GM19099 (cell line): ENCODE measurements around the gene ATXN2.

ENCODE experiments used
- POLR2A ChIP-seq: IDR thresholded peaks from 3 replicates; pipeline ENCODE4 v1.6.1; 2011; ENCODE audit warnings: low read depth; ENCODE audit not compliant: insufficient read length; ENCODE audit errors: extremely low read depth

The ATXN2 gene

GRCh38 chr12:111581434-111582132 lies 17.5 kb downstream of the ATXN2 start:
- no peak for TF ChIP-seq POLR2A

GRCh38 chr12:111580737-111581136 lies 18.4 kb downstream of the ATXN2 start:
- TF ChIP-seq POLR2A: no peak

GRCh38 chr12:111580119-111580425 lies 19.0 kb downstream of the ATXN2 start:
- TF ChIP-seq POLR2A: no peak

- TF ChIP-seq POLR2A: no peak
Observed at GRCh38 chr12:111578971-111579340, 20.2 kb downstream of the ATXN2 start.

- no peak for TF ChIP-seq POLR2A
Observed at GRCh38 chr12:111578276-111578970, 20.7 kb downstream of the ATXN2 start.

GRCh38 chr12:111574797-111575443 lies 24.2 kb downstream of the ATXN2 start:
- TF ChIP-seq POLR2A: no peak

GRCh38 chr12:111573476-111573875 lies 25.6 kb downstream of the ATXN2 start:
- no peak for TF ChIP-seq POLR2A

- TF ChIP-seq POLR2A: no peak
Observed at GRCh38 chr12:111570084-111570961, 28.8 kb downstream of the ATXN2 start.

GRCh38 chr12:111569363-111570083 lies 29.6 kb downstream of the ATXN2 start:
- no peak for TF ChIP-seq POLR2A

GRCh38 chr12:111558107-111558376 lies 41.1 kb downstream of the ATXN2 start:
- TF ChIP-seq POLR2A: no peak

GRCh38 chr12:111557271-111558106 lies 41.6 kb downstream of the ATXN2 start:
- TF ChIP-seq POLR2A: no peak

- no peak for TF ChIP-seq POLR2A
Observed at GRCh38 chr12:111556676-111557075, 42.4 kb downstream of the ATXN2 start.

- no peak for TF ChIP-seq POLR2A
Observed at GRCh38 chr12:111546758-111547383, 52.2 kb downstream of the ATXN2 start.

- TF ChIP-seq POLR2A: no peak
Observed at GRCh38 chr12:111546171-111546570, 52.9 kb downstream of the ATXN2 start.
